Vagina (tissue), 2 donors: ENCODE results near the gene KIAA1671.

Source experiments
- POLR2A ChIP-seq, 2 donors: fragments of 450-650 bp; IDR thresholded peaks; one replicate each; pipeline ENCODE4 v1.6.1; 2017; ENCODE audit warnings: antibody characterized with exemption in 2 of 2, mild to moderate bottlenecking in 2 of 2, moderate library complexity in 2 of 2
- TF ChIP-seq, protein P1 (sequence below), 3 experiments: fragments of 450-650 bp in 2 of 3; fragments of 200-600 bp in 1 of 3; sonication (generic) in 1 of 3; IDR thresholded peaks; one replicate each; pipeline ENCODE4 v1.5.1; 2017 to 2019; ENCODE audit warnings: antibody characterized with exemption in 3 of 3, mild to moderate bottlenecking in 2 of 3, moderate library complexity in 2 of 3

DNA sequence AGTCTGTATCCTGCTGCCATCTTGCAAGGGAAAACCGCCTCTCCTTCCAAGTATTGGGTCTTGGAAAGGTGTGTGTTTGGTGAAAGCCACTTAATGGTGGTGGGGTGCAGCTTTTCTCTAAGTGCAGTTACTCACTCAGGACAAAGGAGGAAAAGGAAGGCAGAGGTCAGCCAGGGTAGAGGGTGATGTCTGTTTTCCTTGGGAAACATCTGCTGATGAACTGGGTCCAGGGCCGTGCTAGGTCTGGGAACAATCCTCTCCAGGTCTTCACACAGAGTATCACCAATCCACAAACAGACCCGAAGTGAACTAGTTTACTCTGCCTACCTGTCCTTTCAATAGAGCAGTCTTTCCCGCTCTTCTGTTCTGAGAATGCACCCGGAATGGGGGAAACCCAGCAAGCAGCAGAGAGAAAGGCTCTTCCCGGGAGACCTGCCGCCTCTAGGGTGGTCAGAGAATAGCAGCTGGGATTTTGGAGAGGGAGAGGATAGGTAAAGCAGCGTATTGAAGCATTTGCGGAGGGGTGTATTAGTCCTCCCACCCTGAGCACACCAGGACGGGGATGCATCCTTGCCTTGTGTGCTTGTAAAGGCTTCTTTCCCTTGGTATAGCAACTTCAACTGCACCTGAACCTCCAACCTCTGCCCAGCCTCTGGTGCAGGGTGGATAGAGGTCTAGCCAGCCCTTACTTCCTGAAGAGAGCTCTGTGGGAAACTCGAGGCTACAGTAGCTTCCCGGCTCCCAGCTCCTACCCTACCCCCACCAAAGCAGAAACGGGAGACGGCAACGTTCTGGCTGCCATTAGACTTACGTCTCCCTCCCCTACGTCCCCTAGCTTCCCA lies 26.7 kb upstream of the KIAA1671 start:
- TF ChIP-seq, protein P1, sequence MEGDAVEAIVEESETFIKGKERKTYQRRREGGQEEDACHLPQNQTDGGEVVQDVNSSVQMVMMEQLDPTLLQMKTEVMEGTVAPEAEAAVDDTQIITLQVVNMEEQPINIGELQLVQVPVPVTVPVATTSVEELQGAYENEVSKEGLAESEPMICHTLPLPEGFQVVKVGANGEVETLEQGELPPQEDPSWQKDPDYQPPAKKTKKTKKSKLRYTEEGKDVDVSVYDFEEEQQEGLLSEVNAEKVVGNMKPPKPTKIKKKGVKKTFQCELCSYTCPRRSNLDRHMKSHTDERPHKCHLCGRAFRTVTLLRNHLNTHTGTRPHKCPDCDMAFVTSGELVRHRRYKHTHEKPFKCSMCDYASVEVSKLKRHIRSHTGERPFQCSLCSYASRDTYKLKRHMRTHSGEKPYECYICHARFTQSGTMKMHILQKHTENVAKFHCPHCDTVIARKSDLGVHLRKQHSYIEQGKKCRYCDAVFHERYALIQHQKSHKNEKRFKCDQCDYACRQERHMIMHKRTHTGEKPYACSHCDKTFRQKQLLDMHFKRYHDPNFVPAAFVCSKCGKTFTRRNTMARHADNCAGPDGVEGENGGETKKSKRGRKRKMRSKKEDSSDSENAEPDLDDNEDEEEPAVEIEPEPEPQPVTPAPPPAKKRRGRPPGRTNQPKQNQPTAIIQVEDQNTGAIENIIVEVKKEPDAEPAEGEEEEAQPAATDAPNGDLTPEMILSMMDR (IDR thresholded peaks at IDR 0.05): no peak
- TF ChIP-seq POLR2A (IDR thresholded peaks at IDR 0.05): no peak
